Peyer's patch (tissue), 4 donors: Measurements from ENCODE around the gene CEP128. TPM values are rescaled to one million over a fixed set of nuclear protein-coding genes. Genes with fewer than 3 reads are reported as not detected.

Experiments
- DNase-seq, 3 donors: peaks; one replicate each; pipeline ENCODE4 v3.0.0-alpha.2; 2017 to 2019
- H3K27ac ChIP-seq, 4 donors: fragments of 200-600 bp; sonication (generic); one replicate each; pipeline ENCODE4 v1.5.1; 2016 to 2019
- H3K27me3 ChIP-seq, 2 donors: fragments of 200-600 bp; sonication (generic); one replicate each; pipeline ENCODE4 v1.5.1; 2019
- H3K36me3 ChIP-seq, 3 donors: fragments of 200-600 bp; sonication (generic); one replicate each; pipeline ENCODE4 v1.5.1; 2016 to 2019
- H3K4me1 ChIP-seq, 4 donors: fragments of 200-600 bp; sonication (generic); one replicate each; pipeline ENCODE4 v1.5.1; 2016 to 2019
- H3K4me3 ChIP-seq, 4 donors: fragments of 200-600 bp; sonication (generic); 1 replicate in 3 of 4; 2 replicates in 1 of 4; pipeline ENCODE4 v1.5.1; 2016 to 2019; ENCODE audit warnings: mild to moderate bottlenecking in 1 of 4
- H3K9me3 ChIP-seq, 4 donors: fragments of 200-600 bp; sonication (generic); one replicate each; pipeline ENCODE4 v1.5.1; 2016 to 2019; ENCODE audit warnings: mild to moderate bottlenecking in 1 of 4
- CTCF ChIP-seq, 6 experiments: fragments of 450-650 bp in 4 of 6; fragments of 200-600 bp in 2 of 6; sonication (generic) in 1 of 6; IDR thresholded peaks; one replicate each; pipeline ENCODE4 v1.5.1; 2017 to 2019; ENCODE audit warnings: antibody characterized with exemption in 6 of 6, mild to moderate bottlenecking in 3 of 6, moderate library complexity in 1 of 6
- POLR2A ChIP-seq, 2 donors: fragments of 450-650 bp; IDR thresholded peaks; one replicate each; pipeline ENCODE4 v1.5.1; 2017; ENCODE audit warnings: antibody characterized with exemption in 2 of 2, mild to moderate bottlenecking in 2 of 2, moderate library complexity in 2 of 2
- total RNA-seq, 4 donors: library from RNA; depleted of rRNA; stranded (reverse); fragments of >200 nt; gene quantifications; one replicate each; pipeline ENCODE4 v1.1.0, GENCODE V29; 2016

The CEP128 gene
- total RNA-seq, 4 donors from 2014 or later, result 5.9 to 51.2 (median 6.7) TPM

GRCh38 chr14:80930095-80930494 is 11.4 kb downstream of the CEP128 start:
- Histone ChIP-seq H3K27ac (peak overlapping the region in 3 of 4 donors; percentile 2 to 53 (median 52)), H3K27me3 (no peaks in the 10 kb centered on the region), H3K9me3 (no peaks in the 10 kb centered on the region), H3K36me3 (no peaks in the 10 kb centered on the region), H3K4me1 (peaks cover 0 to 7% (median 2%) of the 10 kb centered on the region in 4 donors), H3K4me3 (no peak overlapping the region)
- no peak for DNase-seq
- TF ChIP-seq POLR2A (IDR thresholded peaks at IDR 0.05) (no peak), CTCF (IDR thresholded peaks at IDR 0.05) (no peak)

GRCh38 chr14:80927083-80927989 is 14.2 kb downstream of the CEP128 start:
- Histone ChIP-seq H3K4me1 (peaks cover 0 to 7% (median 2%) of the 10 kb centered on the region in 4 donors), H3K9me3 (no peaks in the 10 kb centered on the region), H3K27ac (no peak overlapping the region), H3K36me3 (no peaks in the 10 kb centered on the region), H3K4me3 (no peak overlapping the region), H3K27me3 (no peaks in the 10 kb centered on the region)
- no peak for DNase-seq
- no peak for TF ChIP-seq POLR2A (IDR thresholded peaks at IDR 0.05)
- no peak for TF ChIP-seq CTCF (IDR thresholded peaks at IDR 0.05)

GRCh38 chr14:80926397-80927082 is 15.0 kb downstream of the CEP128 start:
- no peak for TF ChIP-seq POLR2A (IDR thresholded peaks at IDR 0.05)
- TF ChIP-seq CTCF (IDR thresholded peaks at IDR 0.05), result no peak
- DNase-seq, result no peak
- Histone ChIP-seq H3K27ac (no peak overlapping the region), H3K4me3 (no peak overlapping the region), H3K4me1 (peaks cover 0 to 7% (median 2%) of the 10 kb centered on the region in 4 donors), H3K27me3 (no peaks in the 10 kb centered on the region), H3K36me3 (no peaks in the 10 kb centered on the region), H3K9me3 (no peaks in the 10 kb centered on the region)

- Histone ChIP-seq H3K9me3 (no peaks in the 10 kb centered on the region), H3K36me3 (no peaks in the 10 kb centered on the region), H3K27me3 (no peaks in the 10 kb centered on the region), H3K27ac (no peak overlapping the region), H3K4me3 (no peak overlapping the region), H3K4me1 (no peaks in the 10 kb centered on the region)
- DNase-seq, result no peak
- TF ChIP-seq POLR2A (IDR thresholded peaks at IDR 0.05), result no peak
- TF ChIP-seq CTCF (IDR thresholded peaks at IDR 0.05), result no peak
Observed at GRCh38 chr14:80924365-80925103, 17.0 kb downstream of the CEP128 start.

GRCh38 chr14:80923368-80923767 is 18.2 kb downstream of the CEP128 start:
- Histone ChIP-seq H3K27ac (no peak overlapping the region), H3K4me1 (no peaks in the 10 kb centered on the region), H3K4me3 (no peak overlapping the region), H3K36me3 (no peaks in the 10 kb centered on the region), H3K27me3 (no peaks in the 10 kb centered on the region), H3K9me3 (no peaks in the 10 kb centered on the region)
- TF ChIP-seq CTCF (IDR thresholded peaks at IDR 0.05) (no peak), POLR2A (IDR thresholded peaks at IDR 0.05) (no peak)
- no peak for DNase-seq
